C4-2B (cell line): ENCODE measurements around the gene IMMT.

ENCODE experiments used
- ZFX ChIP-seq: fragments of 450-650 bp; IDR thresholded peaks from 2 replicates; pipeline ENCODE4 v1.6.1; 2017
- TF ChIP-seq, protein P1 (sequence below): fragments of 450-650 bp; conservative IDR thresholded peaks from 2 replicates; pipeline ENCODE4 v1.5.1; 2017; ENCODE audit warnings: mild to moderate bottlenecking

DNA sequence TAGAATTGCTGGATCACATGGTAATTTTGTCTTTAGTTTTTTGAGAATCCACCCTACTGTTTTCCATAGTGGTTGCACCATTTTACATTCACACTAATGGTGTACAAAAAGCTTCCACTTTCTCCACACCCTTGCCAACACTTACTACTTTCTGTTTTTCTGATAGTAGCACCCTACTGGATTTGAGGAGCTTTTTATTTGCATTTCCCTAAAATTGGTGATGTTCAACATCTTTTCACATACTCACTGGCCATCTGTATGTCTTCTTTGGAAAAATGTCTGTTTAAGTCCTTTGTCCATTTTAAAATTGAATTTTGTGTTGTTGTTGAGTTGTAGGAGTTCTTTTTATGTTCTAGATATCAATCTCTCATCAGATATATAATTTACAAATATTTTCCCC is 93.1 kb downstream of the IMMT start:
- TF ChIP-seq, protein P1, sequence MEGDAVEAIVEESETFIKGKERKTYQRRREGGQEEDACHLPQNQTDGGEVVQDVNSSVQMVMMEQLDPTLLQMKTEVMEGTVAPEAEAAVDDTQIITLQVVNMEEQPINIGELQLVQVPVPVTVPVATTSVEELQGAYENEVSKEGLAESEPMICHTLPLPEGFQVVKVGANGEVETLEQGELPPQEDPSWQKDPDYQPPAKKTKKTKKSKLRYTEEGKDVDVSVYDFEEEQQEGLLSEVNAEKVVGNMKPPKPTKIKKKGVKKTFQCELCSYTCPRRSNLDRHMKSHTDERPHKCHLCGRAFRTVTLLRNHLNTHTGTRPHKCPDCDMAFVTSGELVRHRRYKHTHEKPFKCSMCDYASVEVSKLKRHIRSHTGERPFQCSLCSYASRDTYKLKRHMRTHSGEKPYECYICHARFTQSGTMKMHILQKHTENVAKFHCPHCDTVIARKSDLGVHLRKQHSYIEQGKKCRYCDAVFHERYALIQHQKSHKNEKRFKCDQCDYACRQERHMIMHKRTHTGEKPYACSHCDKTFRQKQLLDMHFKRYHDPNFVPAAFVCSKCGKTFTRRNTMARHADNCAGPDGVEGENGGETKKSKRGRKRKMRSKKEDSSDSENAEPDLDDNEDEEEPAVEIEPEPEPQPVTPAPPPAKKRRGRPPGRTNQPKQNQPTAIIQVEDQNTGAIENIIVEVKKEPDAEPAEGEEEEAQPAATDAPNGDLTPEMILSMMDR, result no peak
- no peak for TF ChIP-seq ZFX
